Suprapubic skin (tissue), 4 donors: ENCODE measurements around the gene GOLGA6A. TPM values are rescaled to one million over a fixed set of nuclear protein-coding genes. Genes with fewer than 3 reads are reported as not detected.

ENCODE experiments used
- DNase-seq, 2 donors: peaks; one replicate each; pipeline ENCODE4 v3.0.0-alpha.2; 2019; ENCODE audit warnings: low spot score in 2 of 2
- H3K27ac ChIP-seq: fragments of 200-600 bp; sonication (generic); one replicate; pipeline ENCODE4 v1.5.1; 2019
- H3K27me3 ChIP-seq: fragments of 200-600 bp; sonication (generic); one replicate; pipeline ENCODE4 v1.5.1; 2019
- H3K36me3 ChIP-seq: fragments of 200-600 bp; sonication (generic); one replicate; pipeline ENCODE4 v1.5.1; 2019
- H3K4me1 ChIP-seq: fragments of 200-600 bp; sonication (generic); one replicate; pipeline ENCODE4 v1.5.1; 2019
- H3K4me3 ChIP-seq: fragments of 200-600 bp; sonication (generic); one replicate; pipeline ENCODE4 v1.5.1; 2019; ENCODE audit warnings: mild to moderate bottlenecking
- H3K9me3 ChIP-seq: fragments of 200-600 bp; sonication (generic); one replicate; pipeline ENCODE4 v1.5.1; 2019
- CTCF ChIP-seq, 2 donors: fragments of 200-600 bp in 1 of 2; fragments of 450-650 bp in 1 of 2; sonication (generic) in 1 of 2; IDR thresholded peaks; one replicate each; pipeline ENCODE4 v1.5.1; 2016 to 2019; ENCODE audit warnings: antibody characterized with exemption in 2 of 2, mild to moderate bottlenecking in 1 of 2, moderate library complexity in 1 of 2
- EP300 ChIP-seq: sonication (generic); formaldehyde crosslinking; IDR thresholded peaks from one replicate; pipeline ENCODE4 v1.6.1; 2017; ENCODE audit warnings: antibody characterized with exemption
- POLR2A ChIP-seq, 2 donors: fragments of 450-650 bp; IDR thresholded peaks; one replicate each; pipeline ENCODE4 v1.6.1; 2017; ENCODE audit warnings: antibody characterized with exemption in 2 of 2, mild to moderate bottlenecking in 2 of 2, moderate library complexity in 2 of 2
- POLR2AphosphoS5 ChIP-seq, 3 donors: sonication (generic); formaldehyde crosslinking; IDR thresholded peaks; one replicate each; pipeline ENCODE4 v1.6.1; 2017; ENCODE audit warnings: antibody characterized with exemption in 3 of 3
- WGBS: methylation state at CpG from one replicate; pipeline ENCODE4 v1.1.5; 2018; 5-methylcytosine and 5-hydroxymethylcytosine counted together
- total RNA-seq, 4 donors: library from RNA; depleted of rRNA; stranded (reverse); fragments of >200 nt; gene quantifications; one replicate each; pipeline ENCODE4 v1.1.0, GENCODE V29; 2016

The GOLGA6A gene
- total RNA-seq, 4 donors from 2014 or later, result 0.21 to 3.9 (median 1.7) TPM

DNA sequence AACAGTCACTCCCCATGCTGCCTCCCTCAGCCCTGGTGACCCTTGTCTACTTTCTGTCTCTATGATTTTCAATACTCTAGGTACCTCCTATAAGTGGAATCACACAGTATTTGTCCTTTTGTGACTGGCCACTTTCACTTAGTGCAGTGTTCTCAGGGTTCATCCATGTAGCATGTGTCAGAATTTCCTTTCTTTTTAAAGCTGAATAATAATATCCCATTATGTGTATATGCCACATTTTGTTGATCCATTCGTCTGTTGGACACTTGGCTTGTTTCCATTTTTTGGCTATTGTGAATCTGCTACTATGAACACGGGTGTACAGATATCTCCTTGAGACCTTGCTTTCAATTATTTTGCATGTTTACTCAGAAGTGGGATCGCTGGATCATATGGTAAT is 53.7 kb downstream of the GOLGA6A start:
- H3K4me1 ChIP-seq, result peaks cover 24% of the 10 kb centered on the region
- no peak overlapping the region for H3K4me3 ChIP-seq
- peaks cover 72% of the 10 kb centered on the region for H3K36me3 ChIP-seq
- H3K9me3 ChIP-seq, result no peaks in the 10 kb centered on the region
- 50% methylated on average over 3 of the region's 3 CpGs for WGBS
- no peak for TF ChIP-seq CTCF (IDR thresholded peaks at IDR 0.05)
- no peak for TF ChIP-seq EP300
- no peak for TF ChIP-seq POLR2A (IDR thresholded peaks at IDR 0.05)
- no peak for TF ChIP-seq POLR2AphosphoS5 (IDR thresholded peaks at IDR 0.05)
- H3K27me3 ChIP-seq, result no peaks in the 10 kb centered on the region
- no peak overlapping the region for H3K27ac ChIP-seq
- no peak for DNase-seq

DNA sequence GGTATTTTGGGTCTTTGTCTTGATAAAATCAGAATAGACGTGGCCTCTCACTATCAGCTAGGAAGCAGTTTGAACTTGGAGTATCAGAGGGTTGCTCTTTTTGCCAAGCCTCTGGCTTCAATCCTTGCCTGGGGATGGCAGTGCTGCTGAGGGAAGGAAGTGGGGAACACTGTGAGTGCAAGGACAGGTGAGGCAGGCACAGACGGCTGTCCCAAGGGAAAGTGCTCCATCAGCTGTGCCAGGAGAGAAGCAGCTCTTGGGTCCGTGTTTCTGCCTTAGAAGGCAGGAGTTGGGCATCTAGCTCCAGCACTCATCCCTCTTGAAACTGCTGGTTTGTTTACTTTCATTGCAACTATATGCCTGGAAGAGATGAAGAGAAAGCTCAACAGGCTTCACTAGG is 54.7 kb downstream of the GOLGA6A start:
- Histone ChIP-seq H3K9me3 (no peaks in the 10 kb centered on the region), H3K27ac (no peak overlapping the region), H3K36me3 (peaks cover 72% of the 10 kb centered on the region), H3K4me1 (peaks cover 20% of the 10 kb centered on the region), H3K27me3 (no peaks in the 10 kb centered on the region), H3K4me3 (no peak overlapping the region)
- TF ChIP-seq POLR2A (IDR thresholded peaks at IDR 0.05) (no peak), POLR2AphosphoS5 (IDR thresholded peaks at IDR 0.05) (no peak), EP300 (no peak), CTCF (IDR thresholded peaks at IDR 0.05) (no peak)
- 66% methylated on average over 3 of the region's 3 CpGs for WGBS
- peak in 1 of 2 donors; percentile 42 for DNase-seq

GRCh38 chr15:74025436-74025835 is 56.9 kb downstream of the GOLGA6A start:
- DNase-seq, result no peak
- peaks cover 16% of the 10 kb centered on the region for H3K4me1 ChIP-seq
- H3K36me3 ChIP-seq, result peaks cover 68% of the 10 kb centered on the region
- no peaks in the 10 kb centered on the region for H3K27me3 ChIP-seq
- 47% methylated on average over 5 of the region's 5 CpGs for WGBS
- no peaks in the 10 kb centered on the region for H3K9me3 ChIP-seq
- no peak for TF ChIP-seq CTCF (IDR thresholded peaks at IDR 0.05)
- no peak for TF ChIP-seq POLR2AphosphoS5 (IDR thresholded peaks at IDR 0.05)
- no peak for TF ChIP-seq EP300
- TF ChIP-seq POLR2A (IDR thresholded peaks at IDR 0.05), result no peak
- H3K27ac ChIP-seq, result no peak overlapping the region
- no peak overlapping the region for H3K4me3 ChIP-seq

DNA sequence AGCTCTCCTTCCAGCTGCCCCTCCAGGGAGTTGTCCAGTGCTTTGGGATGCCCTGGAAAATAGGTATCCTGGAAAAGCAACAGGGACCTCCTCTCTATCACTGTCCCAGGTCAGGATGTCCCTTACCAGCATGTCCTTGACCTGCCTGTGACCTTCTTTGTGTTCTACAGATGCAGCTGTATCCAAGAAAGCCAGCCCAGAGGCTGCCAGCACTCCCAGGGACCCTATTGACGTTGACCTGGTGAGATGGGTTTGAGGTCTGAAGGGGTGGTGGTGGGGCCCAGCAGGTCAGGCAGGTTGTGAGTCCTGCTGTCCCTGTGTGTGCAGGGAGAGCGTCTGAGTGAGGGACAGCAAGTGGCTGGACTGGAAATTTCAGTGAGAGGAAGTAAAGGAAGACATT is 57.7 kb downstream of the GOLGA6A start:
- H3K4me1 ChIP-seq, result peaks cover 16% of the 10 kb centered on the region
- 64% methylated on average over 2 of the region's 2 CpGs for WGBS
- H3K36me3 ChIP-seq, result peaks cover 63% of the 10 kb centered on the region
- TF ChIP-seq POLR2A (IDR thresholded peaks at IDR 0.05), result no peak
- no peak for TF ChIP-seq CTCF (IDR thresholded peaks at IDR 0.05)
- no peak for TF ChIP-seq POLR2AphosphoS5 (IDR thresholded peaks at IDR 0.05)
- no peaks in the 10 kb centered on the region for H3K9me3 ChIP-seq
- H3K4me3 ChIP-seq, result no peak overlapping the region
- no peak for DNase-seq
- H3K27me3 ChIP-seq, result no peaks in the 10 kb centered on the region
- H3K27ac ChIP-seq, result no peak overlapping the region

DNA sequence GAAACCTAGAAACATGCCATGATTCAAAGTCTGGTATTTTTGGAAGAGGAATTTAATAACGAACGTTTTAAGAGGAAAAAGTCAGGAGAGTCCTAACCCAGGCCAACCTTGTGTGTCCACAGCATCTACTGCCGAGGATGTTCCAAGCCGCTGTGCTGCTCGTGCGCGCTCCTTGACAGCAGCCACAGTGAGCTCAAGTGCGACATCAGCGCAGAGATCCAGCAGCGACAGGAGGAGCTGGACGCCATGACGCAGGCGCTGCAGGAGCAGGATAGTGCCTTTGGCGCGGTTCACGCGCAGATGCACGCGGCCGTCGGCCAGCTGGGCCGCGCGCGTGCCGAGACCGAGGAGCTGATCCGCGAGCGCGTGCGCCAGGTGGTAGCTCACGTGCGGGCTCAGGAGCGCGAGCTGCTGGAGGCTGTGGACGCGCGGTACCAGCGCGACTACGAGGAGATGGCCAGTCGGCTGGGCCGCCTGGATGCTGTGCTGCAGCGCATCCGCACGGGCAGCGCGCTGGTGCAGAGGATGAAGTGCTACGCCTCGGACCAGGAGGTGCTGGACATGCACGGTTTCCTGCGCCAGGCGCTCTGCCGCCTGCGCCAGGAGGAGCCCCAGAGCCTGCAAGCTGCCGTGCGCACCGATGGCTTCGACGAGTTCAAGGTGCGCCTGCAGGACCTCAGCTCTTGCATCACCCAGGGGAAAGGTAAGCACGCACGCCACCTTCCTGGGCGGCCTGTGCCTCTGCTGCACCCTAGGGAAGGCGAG is 59.5 kb downstream of the GOLGA6A start:
- DNase-seq, result no peak
- H3K27ac ChIP-seq, result no peak overlapping the region
- H3K4me1 ChIP-seq, result peaks cover 16% of the 10 kb centered on the region
- no peaks in the 10 kb centered on the region for H3K27me3 ChIP-seq
- no peak for TF ChIP-seq EP300
- TF ChIP-seq CTCF (IDR thresholded peaks at IDR 0.05), result no peak
- no peak for TF ChIP-seq POLR2AphosphoS5 (IDR thresholded peaks at IDR 0.05)
- no peak for TF ChIP-seq POLR2A (IDR thresholded peaks at IDR 0.05)
- no peaks in the 10 kb centered on the region for H3K9me3 ChIP-seq
- no peak overlapping the region for H3K4me3 ChIP-seq
- 94% methylated on average over 51 of the region's 66 CpGs for WGBS
- H3K36me3 ChIP-seq, result peaks cover 62% of the 10 kb centered on the region

Other genes starting within 250 kb of the GOLGA6A start
- not detected for gene TBC1D21, start 209.0 kb downstream of the GOLGA6A start, total RNA-seq
- 10 to 100 TPM in 1 of 4 donors, 1 to 10 TPM in 3; 4.3 to 12.1 (median 7.3) TPM for gene LOXL1, start 156.1 kb downstream of the GOLGA6A start, total RNA-seq
- 10 to 100 TPM in 3 of 4 donors, 1 to 10 TPM in 1; 9.7 to 25.3 (median 10.7) TPM for gene STOML1, start 90.3 kb downstream of the GOLGA6A start, total RNA-seq
- 100 to 1,000 TPM in 1 of 4 donors, 10 to 100 TPM in 3; 59.2 to 111 (median 82.5) TPM for gene PML, start 87.8 kb downstream of the GOLGA6A start, total RNA-seq
- 1 to 10 TPM in 2 of 4 donors, under 1 TPM in 1, not detected in 1; 0.57 to 1.9 (median 1.1) TPM for gene ISLR2, start 48.0 kb upstream of the GOLGA6A start, total RNA-seq
- gene ISLR, start 91.2 kb upstream of the GOLGA6A start, total RNA-seq, result 10 to 100 TPM; 11.5 to 41.1 (median 18.1) TPM
- gene STRA6, start 120.2 kb upstream of the GOLGA6A start, total RNA-seq, result under 1 TPM in 2 of 4 donors, not detected in 2; 0.26 to 0.39 TPM
- under 1 TPM in 1 of 4 donors, not detected in 3; 0.60 TPM for gene CCDC33, start 153.8 kb upstream of the GOLGA6A start, total RNA-seq